HG02973 (cell line): Measurements from ENCODE around the gene ECI1.
"Not testable (repeated sequence)": the region's sequence is repeated elsewhere in the genome, so short reads cannot be mapped to it uniquely, and the experiment has no call there.

ENCODE experiments used
- ATAC-seq: cut with Tn5 transposase; IDR thresholded peaks from one replicate; pipeline ENCODE4 v1.9.1; 2021; ENCODE audit warnings: moderate library complexity; ENCODE audit not compliant: unreplicated experiment

Gene ECI1

DNA sequence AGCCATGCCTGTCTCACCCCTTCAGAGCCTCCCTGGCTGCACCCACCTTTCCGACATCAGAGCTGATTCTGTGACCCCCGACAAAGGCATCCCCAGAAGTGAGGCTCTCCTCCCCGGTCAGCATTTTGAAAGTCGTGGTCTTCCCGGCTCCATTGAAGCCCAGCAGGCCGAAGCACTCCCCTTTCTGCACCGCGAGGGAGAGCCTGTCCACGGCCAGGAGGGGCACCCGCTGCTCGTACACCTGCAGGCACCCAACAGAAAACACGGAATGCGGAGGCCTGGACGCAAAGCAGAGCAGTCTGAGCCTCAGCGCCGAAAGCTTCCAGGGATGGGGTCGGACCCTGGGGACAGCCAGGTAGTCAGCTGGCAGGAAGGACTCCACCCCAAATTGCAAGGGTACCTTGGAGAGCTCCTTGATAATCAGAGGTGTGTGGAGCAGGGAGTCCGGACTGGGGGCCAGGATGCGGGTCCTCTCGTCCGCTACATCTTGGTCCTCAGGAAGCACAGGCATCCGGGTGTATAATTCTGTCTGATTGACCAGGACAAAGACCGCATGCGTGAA, 29.7 kb upstream of the ECI1 start:
- no peak for ATAC-seq

DNA sequence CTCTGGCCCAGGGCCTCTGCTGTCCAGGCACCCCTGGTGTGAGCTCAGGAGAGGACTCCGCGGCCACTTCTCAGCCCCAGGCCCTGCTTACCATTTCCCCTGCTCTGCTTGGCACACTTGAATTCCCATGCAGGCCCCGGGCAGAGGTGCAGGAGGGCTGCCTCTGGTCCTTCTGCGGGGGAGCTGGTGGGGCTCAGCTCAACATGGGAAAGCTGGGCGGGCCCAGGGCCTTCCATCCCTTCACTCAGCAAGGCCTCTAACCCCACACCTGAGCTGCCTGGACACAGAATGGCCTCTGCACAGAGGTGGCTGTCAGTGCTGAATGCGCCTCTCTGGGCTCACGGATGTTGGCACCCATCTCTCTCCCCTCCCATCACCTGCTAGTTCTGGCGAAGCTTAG, 29.1 kb upstream of the ECI1 start:
- no peak for ATAC-seq

DNA sequence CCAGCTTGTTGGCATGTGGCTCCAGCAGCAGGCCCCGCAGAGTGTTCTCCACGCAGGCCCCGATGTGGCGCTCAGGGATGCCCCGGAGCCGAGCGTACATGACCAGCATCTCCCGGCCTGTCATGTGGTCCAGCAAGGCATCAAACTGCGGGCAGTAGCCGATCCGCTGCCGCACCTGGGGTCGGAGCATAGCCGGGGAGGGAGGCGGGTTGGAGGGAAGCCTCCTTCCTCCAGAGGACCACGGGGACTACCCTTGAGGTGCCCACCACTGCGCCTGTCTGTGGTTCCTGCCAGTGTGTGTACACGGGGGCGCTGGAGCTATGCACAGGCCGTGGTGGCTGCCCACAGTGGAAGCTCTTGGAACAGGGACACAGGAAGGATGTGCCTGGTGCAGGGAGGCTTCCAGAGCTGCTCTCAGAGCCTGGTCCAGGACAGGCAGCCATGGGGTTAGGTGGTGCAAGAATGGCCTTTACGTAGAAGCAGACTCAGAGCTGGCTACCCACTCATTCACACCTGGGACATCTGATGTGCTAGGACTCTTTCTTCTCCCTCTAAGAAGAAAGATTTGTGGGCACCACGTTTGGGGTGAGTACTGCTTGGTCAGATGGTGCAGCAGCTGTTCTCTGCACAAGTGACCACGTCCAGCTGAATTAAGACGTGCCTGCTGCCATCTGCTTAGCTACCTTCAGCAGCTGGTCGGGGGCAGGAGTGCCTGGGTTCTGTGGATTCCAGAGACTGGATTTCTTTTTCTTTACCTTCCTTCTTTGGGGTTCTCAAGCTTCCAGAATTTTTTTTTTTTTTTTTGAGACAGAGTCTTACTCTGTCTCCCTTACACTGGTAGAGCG, 27.8 kb upstream of the ECI1 start:
- no peak for ATAC-seq

- no peak for ATAC-seq
Observed at GRCh38 chr16:2278272-2278608, 26.9 kb upstream of the ECI1 start.

DNA sequence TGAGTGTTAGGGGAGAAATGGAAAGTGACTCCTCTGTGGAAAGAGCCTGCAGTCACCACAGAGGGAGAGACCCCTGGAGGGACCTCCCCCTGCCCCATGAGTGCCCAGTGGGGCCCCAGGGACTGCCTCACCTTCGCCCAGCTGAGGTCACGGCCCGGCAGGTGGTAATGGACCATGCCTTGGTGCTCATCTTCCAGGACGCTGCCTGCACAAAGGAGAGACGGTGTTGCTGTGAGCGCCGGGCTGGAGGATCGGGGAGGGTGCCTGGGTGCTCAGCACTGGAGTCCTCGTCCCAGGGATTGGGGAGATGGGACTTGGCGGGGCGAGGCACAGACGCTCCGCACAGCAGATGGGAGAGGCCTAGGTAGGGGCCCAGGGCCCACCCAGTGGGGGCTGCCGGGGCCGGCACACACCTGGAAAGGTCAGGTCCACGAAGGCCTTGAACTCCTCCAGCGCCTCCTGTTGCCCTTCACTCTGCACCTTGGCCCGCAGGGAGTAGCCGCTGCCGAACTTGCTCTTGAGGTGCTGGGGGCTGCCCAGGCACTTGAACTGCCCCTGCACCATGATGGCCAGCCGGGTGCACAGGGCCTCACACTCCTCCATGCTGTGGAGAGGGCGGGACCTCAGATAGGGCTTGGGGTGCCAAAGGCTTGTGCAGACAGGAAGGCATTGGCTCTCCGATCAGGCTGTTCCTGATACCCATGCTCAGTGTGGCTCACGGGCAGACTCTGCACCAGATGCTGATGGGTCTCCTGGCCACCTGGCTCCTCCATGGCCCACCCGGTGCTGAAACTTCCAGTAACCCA, 26.3 kb upstream of the ECI1 start:
- ATAC-seq, result no peak

DNA sequence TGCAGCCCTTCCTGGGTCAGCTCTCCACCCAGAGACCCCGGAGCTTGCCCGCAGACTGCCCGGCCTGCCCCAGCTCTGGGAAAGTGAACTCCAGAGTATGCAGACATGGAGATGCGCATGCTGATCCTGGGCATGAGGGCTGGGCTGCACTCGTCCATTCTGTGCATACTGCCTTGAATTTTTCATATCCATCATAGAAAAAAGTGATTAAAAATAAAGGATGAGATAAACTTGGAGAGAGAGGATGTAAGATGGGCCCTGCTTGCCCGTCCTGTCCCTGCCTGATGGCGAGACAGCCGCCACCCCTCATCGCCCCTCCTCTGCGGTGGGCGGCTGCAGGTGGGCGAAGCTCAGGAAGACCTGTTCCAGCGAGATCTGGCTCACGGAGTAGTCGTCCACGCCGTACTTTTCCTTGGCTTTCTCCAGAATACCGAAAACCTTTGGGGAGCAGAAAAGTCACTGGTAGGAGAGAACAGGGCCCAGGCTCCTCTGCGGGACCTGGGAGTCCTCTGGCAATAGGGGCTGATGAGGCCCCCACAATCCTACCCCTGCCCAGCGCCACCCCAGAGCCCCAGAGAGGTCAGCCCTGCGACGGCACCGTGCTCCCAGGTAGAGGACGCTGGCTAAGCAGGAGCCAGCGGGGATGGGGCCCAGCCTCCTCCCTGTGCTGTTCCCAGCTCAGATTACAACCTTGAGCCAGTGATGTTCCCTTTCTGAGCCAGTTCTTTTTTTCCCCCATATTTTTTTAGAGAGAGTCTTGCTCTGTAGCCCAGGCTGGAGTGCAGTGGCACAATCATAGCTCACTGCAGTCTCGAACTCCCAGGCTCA, 25.2 kb upstream of the ECI1 start:
- no peak for ATAC-seq

DNA sequence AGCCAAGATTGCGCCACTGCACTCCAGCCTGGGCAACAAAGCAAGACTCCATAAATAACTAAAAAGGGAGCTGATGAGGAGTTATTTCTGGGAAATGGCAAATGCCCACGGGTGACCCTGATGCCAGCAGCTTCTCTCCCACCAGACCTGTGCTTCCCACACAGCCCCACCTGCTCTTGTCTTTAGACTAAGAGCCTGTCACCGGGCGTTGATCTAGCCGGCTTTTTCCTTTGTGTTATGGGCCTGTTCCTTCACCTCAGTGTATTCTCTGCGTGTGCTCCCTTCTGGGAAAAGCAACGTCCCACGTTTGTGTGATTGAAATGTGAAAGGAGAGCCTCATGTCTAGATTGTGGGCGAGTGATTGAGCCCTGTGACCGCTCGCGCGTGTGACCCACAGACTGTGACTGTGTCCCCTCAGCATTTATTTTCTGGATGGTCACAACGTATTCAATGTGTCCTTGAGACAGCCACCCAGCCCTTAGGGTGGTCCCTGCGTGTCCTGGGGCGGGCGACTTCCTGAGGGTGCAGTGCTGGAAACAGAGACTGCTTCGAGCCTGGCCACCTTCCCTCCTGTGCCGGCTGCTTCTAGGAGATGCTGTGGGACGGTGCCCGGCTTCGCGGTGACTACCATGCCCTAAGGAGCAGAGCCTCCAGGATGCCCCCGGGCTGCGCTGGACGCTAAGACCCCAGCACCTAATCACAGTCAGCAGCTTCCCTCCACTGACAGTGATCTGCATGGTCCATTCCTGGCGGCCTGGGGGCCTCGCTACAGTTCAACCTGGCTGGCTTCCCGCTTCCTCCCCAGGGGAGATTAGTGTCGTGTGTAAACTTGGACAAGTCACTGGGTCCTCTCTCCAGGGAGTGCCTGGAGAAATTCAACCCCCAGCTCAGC, 24.3 kb upstream of the ECI1 start:
- no peak for ATAC-seq

- no peak for ATAC-seq
Observed at GRCh38 chr16:2273931-2274330, 22.5 kb upstream of the ECI1 start.

GRCh38 chr16:2273484-2273883, 22.1 kb upstream of the ECI1 start:
- ATAC-seq, result no peak

GRCh38 chr16:2271848-2272461, 20.6 kb upstream of the ECI1 start:
- no peak for ATAC-seq

DNA sequence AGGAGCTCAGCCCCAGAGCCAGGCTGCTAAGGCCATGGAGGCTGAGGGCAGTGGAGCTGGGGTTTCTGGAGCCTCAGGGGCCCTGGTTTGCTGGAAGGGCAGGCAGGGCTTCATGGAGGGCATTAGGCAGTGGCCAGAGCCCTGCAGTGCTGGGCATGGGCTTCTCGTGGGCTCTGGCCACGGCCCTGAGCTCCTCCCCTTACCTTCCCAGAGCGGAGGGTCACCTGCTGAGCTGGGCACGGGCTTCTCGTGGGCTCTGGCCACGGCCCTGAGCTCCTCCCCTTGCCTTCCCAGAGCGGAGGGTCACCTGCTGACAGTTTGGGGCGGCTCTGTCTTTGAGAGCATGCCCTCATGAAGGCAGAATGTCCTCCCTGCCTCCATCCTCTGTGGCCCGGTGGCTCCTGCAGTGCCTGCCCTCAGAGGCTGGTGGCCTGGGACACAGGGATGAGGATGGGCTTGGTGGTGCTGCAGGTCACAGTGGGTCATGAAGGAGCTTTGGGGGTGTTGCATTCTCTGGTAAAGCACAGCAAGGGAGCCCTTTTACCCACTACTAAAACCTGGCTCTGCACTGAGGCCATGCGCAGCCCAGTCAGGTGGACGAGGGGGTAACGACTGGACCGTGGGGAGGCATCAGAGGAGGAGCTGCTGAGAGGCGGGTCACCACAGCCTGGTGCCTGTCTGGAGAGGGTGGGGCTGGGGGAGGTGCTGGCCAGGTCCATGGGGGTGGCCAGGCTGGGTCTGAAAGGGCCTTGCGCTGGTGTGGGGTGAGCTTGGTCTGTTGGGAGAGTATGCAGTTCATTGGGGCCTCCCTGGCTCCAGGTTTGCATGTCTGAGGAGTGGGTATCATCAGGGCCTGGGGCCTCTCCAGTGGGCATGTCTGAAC, 19.4 kb upstream of the ECI1 start:
- ATAC-seq, result no peak

- no peak for ATAC-seq
Observed at GRCh38 chr16:2270070-2270462, 18.7 kb upstream of the ECI1 start.

DNA sequence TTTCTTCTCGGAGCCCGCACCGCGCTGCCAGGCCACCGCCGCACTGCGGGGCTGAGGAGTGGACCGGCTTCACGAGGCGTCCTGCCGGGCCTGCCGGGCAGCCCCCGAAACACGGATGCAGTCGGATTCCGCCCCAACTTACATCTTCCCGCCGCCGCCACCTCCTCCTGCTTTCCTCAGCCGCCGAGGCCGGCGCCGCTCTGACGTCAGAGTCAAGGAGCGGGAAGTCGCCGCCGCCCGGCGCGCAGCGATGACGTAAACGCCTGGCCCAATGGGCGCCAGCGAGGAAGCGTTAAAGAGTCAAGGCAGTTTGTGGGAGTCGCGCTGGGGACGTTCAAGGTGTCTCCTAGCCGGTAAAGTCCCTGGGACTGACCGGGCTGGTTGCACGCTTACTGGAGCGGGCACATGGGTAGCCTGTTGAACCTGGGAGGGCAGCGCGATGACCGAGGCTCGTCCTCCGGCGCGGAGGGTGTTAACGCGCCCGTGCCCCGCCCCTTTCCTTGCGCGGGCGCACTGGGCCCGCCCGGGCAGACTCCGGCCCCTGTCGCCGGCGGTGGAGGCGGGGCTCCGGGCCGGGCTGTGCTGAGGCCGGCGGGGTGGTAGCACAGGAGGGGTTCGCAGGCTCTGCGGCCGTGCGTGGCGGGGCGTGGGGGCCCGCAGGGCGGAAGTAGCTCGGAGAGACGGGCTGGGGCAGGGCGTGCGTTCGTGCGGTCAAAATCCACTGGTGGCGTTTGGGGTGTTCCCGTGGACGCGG, 16.7 kb upstream of the ECI1 start, which contains the start of gene RNPS1:
Gene RNPS1 (minus strand): TSS at position 214 of the 754 bp plus-strand sequence. CDS start 3,483 bp downstream, outside the sequence.
- ATAC-seq, result peak; percentile 65

DNA sequence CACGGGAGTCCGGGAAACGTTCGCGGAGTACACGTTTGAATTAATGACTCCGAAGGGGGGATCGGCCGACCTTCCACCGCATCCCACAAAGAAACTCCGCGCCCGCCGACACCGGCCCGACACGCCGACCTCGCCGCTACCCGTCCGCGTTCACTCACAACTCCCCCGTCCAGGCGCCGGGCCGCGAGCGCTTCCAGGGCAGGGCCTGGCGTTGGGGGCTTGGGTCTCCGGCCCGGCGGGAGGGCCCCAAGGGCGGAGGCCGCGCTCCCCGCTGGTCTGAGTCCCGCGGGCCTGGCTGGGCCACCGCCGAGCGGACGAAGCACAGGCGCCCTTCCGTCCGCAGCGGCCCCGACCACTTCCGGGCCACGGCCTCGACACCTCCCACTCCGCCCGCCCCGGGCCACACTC, 16.1 kb upstream of the ECI1 start:
- ATAC-seq, result peak; percentile 49

DNA sequence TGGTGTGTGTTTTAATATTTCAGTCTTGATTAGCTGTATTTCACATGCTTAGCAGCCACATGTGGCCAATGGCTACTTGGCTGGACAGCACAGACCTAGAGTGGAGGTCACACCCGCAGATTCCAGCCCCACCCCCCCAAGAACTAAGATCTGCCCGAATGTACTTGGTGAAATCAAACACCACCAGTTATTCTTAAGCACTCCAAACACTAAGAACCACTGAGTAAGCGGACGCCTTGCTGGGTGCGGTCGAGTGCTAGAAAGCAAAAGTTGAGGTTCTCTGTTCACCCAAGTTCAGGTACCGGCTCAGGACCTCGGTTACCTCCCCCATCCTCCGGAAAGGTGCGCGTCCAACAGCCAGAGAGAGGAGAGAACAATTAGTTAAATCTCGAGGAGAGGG, 15.5 kb upstream of the ECI1 start:
- ATAC-seq, result not testable (repeated sequence)

GRCh38 chr16:2263026-2263425, 11.6 kb upstream of the ECI1 start:
- not testable (repeated sequence) for ATAC-seq

DNA sequence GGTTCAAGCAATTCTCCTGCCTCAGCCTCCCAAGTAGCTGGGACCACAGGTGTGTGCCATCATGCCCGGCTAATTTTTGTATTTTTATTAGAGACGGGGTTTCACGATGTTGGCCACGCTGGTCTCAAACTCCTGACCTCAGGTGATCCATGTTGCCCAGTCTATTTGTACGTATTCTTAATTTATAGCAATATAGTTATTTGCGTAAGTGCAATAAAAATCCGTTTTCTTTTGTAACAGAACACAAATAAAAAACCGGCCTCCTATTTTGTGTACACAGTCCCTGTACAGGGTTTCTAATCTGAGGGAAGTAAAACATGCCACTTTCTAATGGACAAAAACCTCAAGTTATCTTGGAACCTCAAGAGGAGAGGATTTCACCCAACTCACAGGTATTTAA, 8.9 kb upstream of the ECI1 start:
- no peak for ATAC-seq

DNA sequence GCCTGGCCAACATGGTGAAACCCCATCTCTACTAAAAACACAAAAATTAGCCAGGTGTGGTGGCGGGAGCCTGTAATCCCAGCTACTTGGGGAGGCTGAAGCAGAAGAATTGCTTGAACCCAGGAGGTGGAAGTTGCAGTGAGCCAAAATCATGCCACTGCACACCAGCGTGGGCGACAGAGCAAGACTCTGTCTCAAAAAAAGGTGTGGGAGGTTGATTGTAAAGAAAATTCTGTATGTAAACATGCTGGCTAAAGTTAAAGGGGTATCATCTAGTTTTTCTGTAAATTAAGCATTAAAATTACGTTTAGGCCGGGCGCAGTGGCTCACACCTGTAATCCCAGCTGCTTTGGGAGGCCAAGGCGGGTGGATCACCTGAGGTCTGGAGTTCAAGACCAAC, 7.1 kb upstream of the ECI1 start:
- not testable (repeated sequence) for ATAC-seq
